KOPT-K1 (cell line): Measurements from ENCODE around the gene FUOM.

Experiments used
- H3K27ac ChIP-seq: fragments of 200-600 bp; sonication (generic); 2 replicates; pipeline ENCODE4 v1.5.1; 2016; ENCODE audit warnings: antibody characterized with exemption, mild to moderate bottlenecking, low read depth, low read length; ENCODE audit not compliant: poor library complexity, severe bottlenecking
- H3K36me3 ChIP-seq: fragments of 200-600 bp; sonication (generic); 2 replicates; pipeline ENCODE4 v1.5.1; 2017; ENCODE audit warnings: antibody characterized with exemption, mild to moderate bottlenecking, low read length, moderate library complexity; ENCODE audit not compliant: insufficient read depth
- H3K9me3 ChIP-seq: fragments of 200-600 bp; sonication (generic); 2 replicates; pipeline ENCODE4 v1.5.1; 2017; ENCODE audit warnings: antibody characterized with exemption, low read length, mild to moderate bottlenecking; ENCODE audit not compliant: insufficient read depth, poor library complexity, severe bottlenecking

Gene FUOM

GRCh38 chr10:133353202-133353959 is 4.4 kb downstream of the FUOM start:
- Histone ChIP-seq H3K36me3 (no peaks in the 10 kb centered on the region), H3K9me3 (no peaks in the 10 kb centered on the region), H3K27ac (no peak overlapping the region)

- H3K36me3 ChIP-seq = no peaks in the 10 kb centered on the region
- H3K27ac ChIP-seq = no peak overlapping the region
- no peaks in the 10 kb centered on the region for H3K9me3 ChIP-seq
Measured at GRCh38 chr10:133351408-133352318, 6.2 kb downstream of the FUOM start.

DNA sequence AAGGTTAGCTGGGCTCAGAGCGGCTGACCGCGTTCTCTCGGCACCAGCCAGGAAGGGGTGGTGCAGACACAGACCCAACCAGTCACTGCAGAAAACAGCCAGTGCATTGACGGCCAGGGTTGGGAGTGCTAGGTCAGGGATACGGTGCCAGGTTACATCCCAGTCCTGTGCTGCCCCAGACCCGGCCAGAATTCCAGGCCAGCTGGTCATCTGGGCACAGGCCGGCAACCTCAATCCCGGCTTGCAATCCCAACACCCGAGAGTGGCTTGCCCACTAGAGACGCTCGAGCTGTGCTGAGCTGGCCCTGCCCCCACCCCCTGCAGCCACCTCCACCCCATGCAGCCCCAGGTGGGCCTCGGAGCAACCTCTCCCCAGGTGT is 6.9 kb downstream of the FUOM start:
- Histone ChIP-seq H3K36me3 (no peaks in the 10 kb centered on the region), H3K27ac (no peak overlapping the region), H3K9me3 (no peaks in the 10 kb centered on the region)

DNA sequence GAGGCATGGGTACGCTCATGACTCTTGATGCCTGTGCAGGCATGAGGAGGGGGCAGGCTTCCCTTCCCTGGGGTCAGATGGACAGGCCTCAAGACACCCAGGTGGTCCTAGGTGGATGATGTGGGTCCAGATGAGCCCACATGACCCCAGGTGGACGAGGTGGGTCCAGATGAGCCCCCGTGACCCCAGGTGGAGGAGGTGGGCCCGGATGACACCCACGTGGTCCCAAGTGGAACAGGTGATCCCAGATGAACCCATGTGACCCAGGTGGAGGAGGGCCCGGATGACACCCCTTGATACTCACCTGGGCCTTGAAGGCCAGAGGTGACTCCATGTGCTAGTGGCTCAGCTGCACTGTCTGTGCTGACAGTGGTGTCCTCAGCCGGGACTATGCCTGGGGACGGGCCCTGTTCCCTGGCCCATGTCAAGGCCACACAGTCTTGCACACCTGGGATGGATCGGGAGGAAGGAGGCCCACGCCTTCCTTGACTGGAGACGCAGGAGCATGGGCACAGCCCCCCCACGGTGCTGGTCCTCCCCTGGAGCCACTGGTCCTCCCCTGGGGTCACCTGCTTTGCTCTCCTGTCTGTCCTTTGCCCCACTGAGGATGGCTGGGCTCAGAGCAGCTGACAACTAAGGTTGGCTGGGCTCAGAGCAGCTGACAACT is 7.4 kb downstream of the FUOM start:
- Histone ChIP-seq H3K36me3 (no peaks in the 10 kb centered on the region), H3K27ac (no peak overlapping the region), H3K9me3 (no peaks in the 10 kb centered on the region)

GRCh38 chr10:133349577-133350011 is 8.2 kb downstream of the FUOM start:
- no peaks in the 10 kb centered on the region for H3K9me3 ChIP-seq
- no peaks in the 10 kb centered on the region for H3K36me3 ChIP-seq
- no peak overlapping the region for H3K27ac ChIP-seq

- Histone ChIP-seq H3K27ac (no peak overlapping the region), H3K36me3 (no peaks in the 10 kb centered on the region), H3K9me3 (no peaks in the 10 kb centered on the region)
Measured at GRCh38 chr10:133349160-133349568, 8.7 kb downstream of the FUOM start.

DNA sequence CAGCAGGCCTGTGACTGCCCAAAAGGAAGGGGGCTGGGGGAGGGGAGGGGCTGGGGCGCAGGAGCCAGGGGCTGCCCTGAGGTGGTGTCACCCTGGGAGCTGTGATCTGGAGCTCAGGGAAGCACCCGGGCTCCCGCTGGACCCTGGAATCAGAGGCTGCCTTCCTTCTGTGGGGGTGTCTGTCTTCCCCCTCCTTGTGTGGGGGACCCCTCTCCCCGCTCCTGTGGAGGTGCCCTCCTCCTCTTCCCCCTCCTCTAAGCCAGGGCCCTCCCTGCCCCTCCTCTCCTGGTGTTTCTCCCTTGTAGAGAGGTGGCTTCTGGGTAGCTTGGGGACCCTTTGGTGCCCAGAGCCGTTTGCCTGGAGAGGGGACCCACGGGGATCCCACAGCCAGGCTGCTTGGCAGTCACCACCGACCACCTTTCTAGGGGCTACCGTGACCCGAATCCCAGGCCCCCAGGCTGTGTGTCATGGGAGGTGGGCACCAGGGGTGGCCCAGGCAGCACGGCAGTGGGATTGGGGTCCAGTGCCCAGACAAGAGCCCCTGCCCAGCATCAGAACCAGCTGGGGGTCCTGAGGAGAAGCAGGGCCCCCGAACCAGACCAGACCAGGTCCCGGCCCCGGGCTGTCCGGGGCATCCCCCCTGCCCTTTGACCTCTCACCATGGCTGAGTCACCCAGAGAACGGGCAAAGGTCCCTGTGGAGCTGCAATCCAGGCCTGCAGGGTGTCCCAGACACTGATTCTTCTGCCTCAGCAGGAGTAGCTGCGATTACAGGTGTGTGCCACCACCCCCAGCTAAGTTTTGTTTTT is 9.9 kb downstream of the FUOM start:
- H3K27ac ChIP-seq = no peak overlapping the region

DNA sequence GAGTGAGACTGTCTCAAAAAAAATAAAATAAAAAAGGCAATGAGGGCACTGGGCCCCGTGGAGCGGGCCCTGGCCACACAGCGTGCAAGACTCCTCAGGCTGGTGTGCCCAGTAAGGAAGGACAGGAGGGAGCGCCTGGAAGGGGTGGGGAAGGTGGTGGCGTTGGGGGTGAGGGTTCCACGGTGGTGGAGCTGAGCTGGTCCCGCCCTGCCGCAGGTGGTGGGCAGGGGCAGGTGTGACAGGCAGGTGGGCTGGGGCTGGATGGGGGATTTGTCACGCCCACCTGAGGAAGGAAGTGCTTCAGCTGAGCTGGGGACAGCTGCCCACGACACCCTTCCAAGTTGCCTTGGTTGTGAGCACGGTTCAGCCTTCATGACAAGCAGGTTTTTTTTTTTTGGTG is 11.4 kb downstream of the FUOM start:
- Histone ChIP-seq H3K36me3 (no peaks in the 10 kb centered on the region), H3K27ac (no peak overlapping the region), H3K9me3 (no peaks in the 10 kb centered on the region)

More for the DNA sequence above, 9.9 kb downstream of the FUOM start:
- no peaks in the 10 kb centered on the region for H3K36me3 ChIP-seq
- no peaks in the 10 kb centered on the region for H3K9me3 ChIP-seq

DNA sequence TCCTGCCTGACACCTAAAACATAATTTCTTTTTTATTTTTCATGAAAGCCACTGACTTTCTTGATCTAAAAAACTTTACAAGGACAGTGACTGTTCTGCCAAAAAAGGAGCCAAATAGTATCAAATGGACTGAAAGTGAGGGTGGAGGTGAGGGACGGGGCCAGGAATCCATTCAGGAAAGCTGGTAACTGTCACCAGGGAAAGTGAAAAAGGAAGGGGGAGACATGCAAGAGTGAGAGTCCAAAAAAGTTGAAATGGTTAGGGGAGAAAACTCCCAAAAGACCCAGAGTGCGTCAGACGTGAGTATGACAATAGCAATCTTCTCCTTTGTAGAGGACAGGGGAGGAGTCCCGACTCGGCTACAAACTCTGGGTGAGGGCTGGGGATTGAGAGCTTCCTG is 13.6 kb downstream of the FUOM start:
- Histone ChIP-seq H3K36me3 (no peaks in the 10 kb centered on the region), H3K27ac (no peak overlapping the region), H3K9me3 (no peaks in the 10 kb centered on the region)

GRCh38 chr10:133343558-133343957 is 14.3 kb downstream of the FUOM start:
- Histone ChIP-seq H3K27ac (no peak overlapping the region), H3K36me3 (no peaks in the 10 kb centered on the region), H3K9me3 (no peaks in the 10 kb centered on the region)

GRCh38 chr10:133342942-133343341 is 14.9 kb downstream of the FUOM start:
- Histone ChIP-seq H3K36me3 (no peaks in the 10 kb centered on the region), H3K27ac (no peak overlapping the region), H3K9me3 (no peaks in the 10 kb centered on the region)

- H3K27ac ChIP-seq = no peak overlapping the region
- no peaks in the 10 kb centered on the region for H3K9me3 ChIP-seq
Measured at GRCh38 chr10:133341983-133342382, 15.8 kb downstream of the FUOM start.

DNA sequence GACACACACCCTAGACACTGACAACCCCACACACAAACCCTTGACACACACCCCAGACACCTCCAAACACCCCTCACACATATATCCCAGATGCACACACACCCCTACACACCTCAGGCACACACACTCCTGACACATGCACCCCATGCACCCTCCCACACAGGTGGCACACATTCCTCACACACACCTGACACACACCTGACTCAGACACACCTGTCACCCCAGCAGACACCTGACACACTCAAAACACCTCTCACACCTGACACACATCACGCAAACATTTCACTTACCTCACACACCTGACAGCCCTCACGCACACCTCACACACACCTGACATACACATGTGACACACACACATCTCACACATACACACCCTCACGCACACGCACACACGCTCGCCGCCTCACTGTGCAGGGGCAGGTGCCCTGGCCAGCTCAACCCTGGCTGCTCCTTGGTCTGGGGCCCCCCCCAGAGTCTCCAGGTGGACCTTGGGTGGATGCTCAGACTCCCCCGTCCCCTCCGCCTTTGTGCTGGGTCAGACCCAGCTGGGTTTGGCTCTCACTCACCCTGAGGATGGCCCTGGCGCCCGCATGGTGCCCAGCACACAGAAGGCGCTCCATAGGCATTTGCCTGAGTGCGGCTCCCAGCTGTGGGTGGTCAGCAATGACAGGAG is 18.0 kb downstream of the FUOM start:
- Histone ChIP-seq H3K36me3 (no peaks in the 10 kb centered on the region), H3K9me3 (no peaks in the 10 kb centered on the region), H3K27ac (no peak overlapping the region)

More at GRCh38 chr10:133341983-133342382, 15.8 kb downstream of the FUOM start:
- no peaks in the 10 kb centered on the region for H3K36me3 ChIP-seq
